ENCODE results near the gene DSE.

Gene DSE

GRCh38 chr6:116446399-116446798 is 75.7 kb downstream of the DSE start:
- TF ChIP-seq, protein P1, sequence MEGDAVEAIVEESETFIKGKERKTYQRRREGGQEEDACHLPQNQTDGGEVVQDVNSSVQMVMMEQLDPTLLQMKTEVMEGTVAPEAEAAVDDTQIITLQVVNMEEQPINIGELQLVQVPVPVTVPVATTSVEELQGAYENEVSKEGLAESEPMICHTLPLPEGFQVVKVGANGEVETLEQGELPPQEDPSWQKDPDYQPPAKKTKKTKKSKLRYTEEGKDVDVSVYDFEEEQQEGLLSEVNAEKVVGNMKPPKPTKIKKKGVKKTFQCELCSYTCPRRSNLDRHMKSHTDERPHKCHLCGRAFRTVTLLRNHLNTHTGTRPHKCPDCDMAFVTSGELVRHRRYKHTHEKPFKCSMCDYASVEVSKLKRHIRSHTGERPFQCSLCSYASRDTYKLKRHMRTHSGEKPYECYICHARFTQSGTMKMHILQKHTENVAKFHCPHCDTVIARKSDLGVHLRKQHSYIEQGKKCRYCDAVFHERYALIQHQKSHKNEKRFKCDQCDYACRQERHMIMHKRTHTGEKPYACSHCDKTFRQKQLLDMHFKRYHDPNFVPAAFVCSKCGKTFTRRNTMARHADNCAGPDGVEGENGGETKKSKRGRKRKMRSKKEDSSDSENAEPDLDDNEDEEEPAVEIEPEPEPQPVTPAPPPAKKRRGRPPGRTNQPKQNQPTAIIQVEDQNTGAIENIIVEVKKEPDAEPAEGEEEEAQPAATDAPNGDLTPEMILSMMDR (IDR thresholded peaks at IDR 0.05; ENCODE audit: low read depth, low read length): no peak
- no peak for DNase-seq (ENCODE audit: extremely low read depth, low read depth)

DNA sequence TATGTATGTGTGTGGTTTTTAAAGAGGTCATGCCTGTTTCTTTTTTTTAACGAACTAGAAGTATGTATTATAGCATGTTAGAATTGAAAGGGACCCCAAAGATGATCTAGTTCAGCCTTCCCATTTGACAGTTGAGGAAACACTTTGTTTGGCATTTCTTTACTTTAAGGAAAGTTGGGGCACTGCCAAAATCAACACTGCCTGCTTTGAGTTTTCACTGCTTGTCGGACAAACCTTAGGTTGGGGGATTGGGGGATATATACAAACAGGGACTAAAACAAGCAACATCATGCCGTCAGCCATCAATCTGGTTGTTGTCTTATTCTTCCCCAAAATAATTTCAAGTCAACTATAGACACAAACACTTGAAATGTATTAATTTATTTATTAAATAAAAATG is 76.3 kb downstream of the DSE start:
- TF ChIP-seq, protein P1 (IDR thresholded peaks at IDR 0.05; ENCODE audit: low read depth, low read length): no peak
- no peak for DNase-seq (ENCODE audit: extremely low read depth, low read depth)

- DNase-seq (ENCODE audit: extremely low read depth, low read depth): peak; percentile 86
Measured at GRCh38 chr6:116447496-116448011, 76.8 kb downstream of the DSE start.

DNA sequence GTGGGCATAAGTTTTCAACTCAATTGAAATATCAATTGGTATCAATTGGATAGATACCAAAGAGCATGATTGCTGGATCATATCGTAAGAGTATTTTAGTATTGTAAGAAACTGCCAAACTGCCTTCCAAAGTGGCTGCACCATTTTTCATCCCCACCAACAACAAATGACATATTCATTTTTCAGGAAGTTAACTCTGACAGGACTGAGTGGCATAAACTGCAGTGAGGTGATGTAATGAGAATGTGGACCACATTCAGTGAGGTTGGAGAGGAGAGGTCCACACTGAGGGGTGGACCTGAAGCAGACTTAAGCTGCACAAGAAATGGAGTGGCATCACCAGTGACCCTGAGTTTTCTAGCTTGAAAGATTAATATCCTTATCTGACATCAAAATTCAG is 78.8 kb downstream of the DSE start:
- TF ChIP-seq, protein P1 (IDR thresholded peaks at IDR 0.05; ENCODE audit: low read depth, low read length): no peak
- DNase-seq (ENCODE audit: extremely low read depth, low read depth): no peak

More at GRCh38 chr6:116447496-116448011, 76.8 kb downstream of the DSE start:
- TF ChIP-seq, protein P1 (IDR thresholded peaks at IDR 0.05; ENCODE audit: low read depth, low read length): peak; percentile 3; the same call in 1 of the 2 replicates

DNA sequence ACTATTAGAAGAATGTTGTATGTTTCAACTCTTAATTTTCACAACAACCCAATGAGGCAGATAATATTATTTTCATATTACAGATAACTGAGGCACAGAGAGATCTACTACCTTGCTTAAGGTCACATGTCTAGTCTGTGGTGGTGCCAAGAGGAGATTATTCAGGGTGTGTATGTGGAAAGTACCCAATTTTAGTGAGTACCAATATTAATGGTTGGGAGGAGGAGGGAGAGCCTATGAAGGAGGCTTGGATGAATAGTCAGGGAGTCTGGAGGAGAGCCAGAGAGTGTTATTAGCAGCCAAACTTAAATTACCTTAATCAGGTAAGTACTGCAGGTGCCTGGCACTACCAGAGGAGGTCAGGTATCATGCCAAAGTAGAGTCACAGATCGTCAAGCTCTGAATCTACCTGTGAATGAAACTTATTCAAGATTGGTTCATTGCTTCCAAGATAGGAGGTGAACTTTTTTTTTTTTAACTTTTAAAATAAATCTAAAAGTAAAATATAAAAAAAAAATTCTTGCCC is 79.5 kb downstream of the DSE start:
- DNase-seq (ENCODE audit: extremely low read depth, low read depth): no peak
- TF ChIP-seq, protein P1 (IDR thresholded peaks at IDR 0.05; ENCODE audit: low read depth, low read length): no peak

GRCh38 chr6:116450769-116451740 is 80.3 kb downstream of the DSE start:
- no peak for DNase-seq (ENCODE audit: extremely low read depth, low read depth)
- TF ChIP-seq, protein P1 (IDR thresholded peaks at IDR 0.05; ENCODE audit: low read depth, low read length): no peak

DNA sequence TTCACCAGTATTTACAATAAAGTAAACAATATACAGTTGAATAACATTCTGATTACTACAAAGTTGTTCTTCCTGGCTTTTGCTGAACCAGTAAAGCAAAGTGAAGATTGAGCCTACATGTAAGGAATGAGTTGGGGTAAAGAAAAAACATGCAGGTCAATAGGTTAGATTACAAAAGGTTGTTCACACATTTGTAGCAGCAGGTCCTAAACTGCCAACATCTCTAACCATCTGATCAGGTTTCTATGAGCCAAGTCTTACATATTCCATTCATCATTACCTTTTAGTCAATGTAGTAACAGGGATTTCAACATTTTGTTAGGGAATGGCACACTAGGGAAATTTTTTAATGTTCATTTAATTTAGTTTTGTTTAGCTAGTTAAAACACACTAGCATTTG is 81.2 kb downstream of the DSE start:
- DNase-seq (ENCODE audit: extremely low read depth, low read depth): no peak
- TF ChIP-seq, protein P1 (IDR thresholded peaks at IDR 0.05; ENCODE audit: low read depth, low read length): no peak
